Right hindlimb (tissue), 1 donor: ENCODE data around the gene NIPAL4.
A peak's percentile ranks its signal among the peaks of the same experiment; 100 is the strongest.
"Not testable (repeated sequence)": the region's sequence is repeated elsewhere in the genome, so short reads cannot be mapped to it uniquely, and the experiment has no call there.

Source experiments
- DNase-seq: peaks from one replicate; pipeline ENCODE4 v3.0.0-alpha.2; 2018

NIPAL4 gene

GRCh38 chr5:157463621-157464518 lies 3.9 kb downstream of the NIPAL4 start:
- DNase-seq, result no peak

GRCh38 chr5:157464519-157465171 lies 4.6 kb downstream of the NIPAL4 start:
- DNase-seq, result no peak

GRCh38 chr5:157468293-157468965 lies 8.4 kb downstream of the NIPAL4 start:
- no peak for DNase-seq

DNA sequence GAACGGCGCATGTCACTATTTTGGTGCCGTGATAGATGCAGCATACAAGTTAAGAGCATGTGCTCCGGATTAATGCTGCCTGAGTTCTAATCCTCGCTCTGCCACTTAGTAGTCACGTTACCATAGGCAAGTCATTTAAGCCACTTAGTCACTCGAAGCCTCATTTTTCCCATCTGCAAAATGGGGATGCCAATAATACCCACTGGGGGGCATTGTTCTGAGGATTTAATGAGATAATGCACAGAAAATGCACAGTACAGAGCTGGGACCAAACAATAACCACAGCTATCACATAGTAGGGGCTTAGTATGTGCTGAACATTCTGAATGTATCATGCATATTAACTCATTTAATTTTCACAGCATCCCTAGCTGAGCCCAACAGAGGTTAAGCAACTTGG lies 9.1 kb downstream of the NIPAL4 start:
- DNase-seq, result no peak

- DNase-seq, result no peak
Measured at GRCh38 chr5:157469687-157470086, 9.7 kb downstream of the NIPAL4 start.

GRCh38 chr5:157470631-157471030 lies 10.6 kb downstream of the NIPAL4 start:
- no peak for DNase-seq

DNA sequence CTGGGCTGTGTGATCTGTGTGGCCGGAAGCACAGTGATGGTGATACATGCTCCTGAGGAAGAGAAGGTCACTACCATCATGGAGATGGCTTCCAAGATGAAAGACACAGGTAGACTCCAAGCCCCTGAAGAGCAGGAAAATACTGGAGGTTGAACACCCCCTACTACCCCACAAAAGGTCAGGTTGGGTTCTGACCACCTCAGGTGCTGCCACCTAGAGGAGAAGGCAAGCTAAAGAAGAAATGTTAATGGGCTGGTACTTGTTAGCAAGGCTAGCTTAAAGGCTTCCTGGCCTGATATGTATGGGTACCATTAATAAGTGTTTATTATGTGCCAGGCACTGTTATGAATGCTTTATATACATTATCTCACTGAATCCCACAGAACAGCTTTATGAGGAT lies 11.7 kb downstream of the NIPAL4 start:
- no peak for DNase-seq

- peak; percentile 52 for DNase-seq
Measured at GRCh38 chr5:157473383-157474320, 13.6 kb downstream of the NIPAL4 start.

GRCh38 chr5:157475432-157475831 lies 15.4 kb downstream of the NIPAL4 start:
- DNase-seq, result no peak

DNA sequence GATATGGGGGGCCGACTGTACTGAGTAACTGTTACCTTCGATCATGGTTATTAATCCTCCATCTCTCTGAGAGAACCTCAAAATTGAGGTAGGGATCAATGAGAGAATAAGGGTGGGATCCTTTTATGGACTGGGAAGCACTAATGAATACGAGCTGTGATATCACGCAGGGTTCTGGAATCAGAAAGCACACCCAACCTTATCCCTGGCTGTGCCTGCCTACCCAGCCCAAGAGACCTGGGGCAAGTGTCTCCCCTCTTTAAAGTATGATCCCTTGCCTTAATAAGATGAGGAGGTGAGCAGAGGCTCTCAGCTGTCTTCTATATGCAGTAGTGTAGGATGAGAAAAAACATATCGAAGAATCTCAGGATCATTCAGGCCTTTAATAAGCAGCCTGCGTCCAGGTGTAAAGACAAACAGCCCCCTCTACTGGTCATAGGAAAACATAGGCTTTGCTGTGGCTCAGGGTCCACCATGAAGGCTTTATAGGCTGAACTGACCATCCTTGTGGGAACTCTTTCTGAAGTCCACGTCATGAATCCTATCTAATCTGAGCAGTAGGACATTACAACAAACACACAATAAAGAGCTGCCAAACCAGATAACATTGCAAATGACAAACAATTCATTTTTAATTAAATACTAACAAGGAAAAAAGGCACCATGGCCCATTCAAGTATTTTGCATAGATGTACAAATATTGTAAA lies 16.8 kb downstream of the NIPAL4 start:
- peak; percentile 60 for DNase-seq

- DNase-seq, result no peak
Measured at GRCh38 chr5:157477814-157478494, 17.9 kb downstream of the NIPAL4 start.

DNA sequence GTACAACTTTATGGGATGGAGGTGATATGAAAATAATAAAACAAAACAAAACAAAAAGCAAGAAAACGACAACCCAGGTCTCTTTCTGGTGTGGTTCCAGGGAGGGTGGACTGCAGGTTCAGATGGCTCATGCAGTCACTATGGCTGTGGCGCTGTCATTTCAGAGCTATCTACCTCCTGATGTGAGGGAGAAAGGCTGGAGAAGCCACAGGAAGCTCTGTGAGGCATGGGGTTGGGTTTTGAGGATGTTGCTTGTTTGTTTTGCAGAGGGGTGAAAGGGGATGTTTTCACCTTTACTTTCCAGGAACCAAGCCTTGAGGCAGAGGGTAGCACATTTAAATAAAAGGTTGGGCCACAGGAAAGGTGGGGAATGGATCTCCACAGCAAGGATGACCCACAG lies 18.7 kb downstream of the NIPAL4 start:
- no peak for DNase-seq

DNA sequence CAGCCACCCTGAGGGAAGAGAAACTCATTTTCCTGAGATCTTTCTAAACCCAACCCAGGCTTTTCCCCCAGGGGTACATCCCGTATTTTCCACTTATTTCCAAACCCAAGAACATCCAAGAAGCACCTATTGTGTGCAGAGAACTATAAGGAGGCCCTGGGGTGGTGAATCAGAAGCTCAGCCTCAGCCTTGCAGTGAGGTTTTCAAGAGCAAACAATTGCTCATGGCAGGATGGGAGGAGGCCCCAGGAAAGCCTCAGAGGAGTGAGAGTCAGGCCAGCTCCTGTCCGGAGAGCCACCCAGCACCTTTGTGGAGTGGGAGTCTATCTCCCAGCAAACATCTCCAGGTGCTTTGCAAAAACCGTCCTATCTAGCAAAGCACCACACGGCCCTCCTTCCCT lies 19.2 kb downstream of the NIPAL4 start:
- DNase-seq, result no peak

GRCh38 chr5:157479612-157480510 lies 19.8 kb downstream of the NIPAL4 start:
- no peak for DNase-seq

DNA sequence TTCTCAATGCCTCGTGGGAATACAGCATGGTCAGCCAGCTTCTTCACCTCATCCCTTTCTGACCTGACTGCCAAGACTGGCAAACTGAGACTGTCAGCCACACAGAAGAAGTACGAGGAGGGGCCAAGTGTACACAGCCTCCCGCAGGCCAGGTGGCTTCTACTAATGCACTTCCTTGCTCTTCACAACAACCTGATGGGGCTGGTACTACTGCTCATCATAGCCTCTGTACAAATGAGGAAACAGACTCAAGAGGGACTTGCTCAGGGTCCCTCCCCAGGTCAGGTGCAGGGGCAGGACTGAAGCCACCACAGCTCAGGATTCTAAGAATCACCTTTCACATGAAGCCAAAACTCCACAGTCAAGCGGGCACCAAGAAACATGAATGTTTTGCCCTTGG lies 21.3 kb downstream of the NIPAL4 start:
- no peak for DNase-seq

DNA sequence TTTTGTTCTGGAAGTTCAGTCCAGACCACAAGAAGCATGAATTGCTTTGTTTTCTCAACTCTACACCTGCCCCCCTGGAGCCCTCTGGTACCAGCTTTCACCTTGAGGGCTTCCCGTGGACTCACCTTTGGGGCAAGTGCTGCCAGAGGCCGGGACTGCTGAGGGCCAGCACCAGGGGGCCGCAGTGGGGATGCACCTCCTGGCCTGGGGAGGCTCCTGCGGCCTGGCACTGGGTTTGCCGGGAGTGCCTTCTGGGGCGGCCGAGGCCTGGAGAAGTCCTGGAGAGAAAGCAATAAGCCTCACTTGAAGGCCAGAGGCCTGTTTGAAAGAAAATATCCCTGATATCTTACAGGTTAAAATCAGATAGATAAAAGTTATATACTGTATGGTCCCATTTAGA lies 21.7 kb downstream of the NIPAL4 start:
- no peak for DNase-seq

GRCh38 chr5:157482702-157483101 lies 22.7 kb downstream of the NIPAL4 start:
- not testable (repeated sequence) for DNase-seq

DNA sequence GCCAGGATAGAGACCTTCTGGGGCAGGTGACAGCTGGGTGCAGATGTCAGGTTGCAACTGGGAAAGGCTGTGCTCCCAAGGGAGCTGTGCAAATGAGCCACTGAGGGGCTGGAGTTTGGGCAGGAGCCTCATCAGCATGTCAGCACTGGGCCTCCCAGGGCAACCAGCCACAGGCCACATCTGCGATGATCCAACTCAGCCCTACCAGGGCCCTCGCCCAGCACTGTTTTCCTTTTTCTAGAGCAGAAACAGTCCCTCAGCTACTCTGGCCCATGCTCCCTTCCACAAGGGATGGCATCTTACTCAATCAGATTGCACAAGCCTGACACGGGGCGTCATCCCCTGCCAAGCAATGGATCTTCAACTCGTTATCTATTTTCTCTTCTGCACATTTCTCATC lies 24.8 kb downstream of the NIPAL4 start:
- no peak for DNase-seq

- no peak for DNase-seq
Measured at GRCh38 chr5:157485340-157485739, 25.3 kb downstream of the NIPAL4 start.

GRCh38 chr5:157485811-157486210 lies 25.8 kb downstream of the NIPAL4 start:
- no peak for DNase-seq
